GM12874 (cell line): ENCODE measurements around the gene SLC44A4.

Source experiments
- CTCF ChIP-seq: IDR thresholded peaks from 2 replicates; pipeline ENCODE4 v1.5.1; 2011; ENCODE audit warnings: low read depth, mild to moderate bottlenecking, control low read depth, low read length, moderate library complexity; ENCODE audit not compliant: insufficient read depth

The SLC44A4 gene

GRCh38 chr6:31865205-31866118 is 13.3 kb downstream of the SLC44A4 start:
- TF ChIP-seq CTCF, result no peak

DNA sequence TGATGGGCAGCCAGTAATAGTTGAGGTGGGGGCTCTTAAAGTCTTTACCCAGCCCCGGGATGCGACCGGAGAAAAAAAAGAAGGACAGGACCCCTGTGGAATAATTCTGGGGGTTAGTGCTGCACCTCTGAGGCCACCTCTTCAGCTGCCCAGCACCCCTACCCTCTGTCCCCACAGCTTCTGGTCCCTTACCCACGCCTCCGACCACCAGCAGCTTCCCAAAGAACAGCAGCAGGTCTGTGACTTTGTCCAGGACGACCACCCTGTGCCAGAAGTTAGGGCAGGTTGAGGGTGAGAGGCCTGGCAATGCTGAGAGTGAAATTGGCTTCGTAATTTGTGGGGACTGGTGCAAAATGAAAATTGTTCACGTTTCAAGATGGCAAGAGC is 14.0 kb downstream of the SLC44A4 start:
- no peak for TF ChIP-seq CTCF

GRCh38 chr6:31862344-31863235 is 16.2 kb downstream of the SLC44A4 start, which contains the start of gene NEU1:
Gene NEU1 (minus strand): TSS chr6:31862821. CDS start chr6:31862776, 45 bp downstream.
- no peak for TF ChIP-seq CTCF

- no peak for TF ChIP-seq CTCF
Observed at GRCh38 chr6:31861919-31862343, 16.9 kb downstream of the SLC44A4 start.

DNA sequence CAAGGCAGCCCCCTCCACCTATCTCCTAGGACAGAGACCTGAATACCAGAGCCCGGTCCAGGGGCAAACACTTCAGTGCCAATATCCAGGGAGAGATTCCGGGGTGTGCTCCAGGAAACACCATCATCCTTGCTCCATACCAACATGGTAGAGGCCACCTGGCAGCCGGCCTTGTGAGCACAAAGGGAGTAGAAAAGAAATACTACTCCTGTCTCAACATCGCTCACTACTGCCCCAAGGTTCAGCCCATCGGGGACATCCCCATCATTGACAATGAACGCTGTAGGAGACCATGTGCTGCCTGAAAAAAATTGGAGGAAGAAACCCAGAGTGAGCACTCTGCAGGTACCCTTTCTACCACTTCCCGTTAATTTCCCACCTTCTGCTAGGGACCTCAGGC is 17.6 kb downstream of the SLC44A4 start:
- TF ChIP-seq CTCF, result no peak

DNA sequence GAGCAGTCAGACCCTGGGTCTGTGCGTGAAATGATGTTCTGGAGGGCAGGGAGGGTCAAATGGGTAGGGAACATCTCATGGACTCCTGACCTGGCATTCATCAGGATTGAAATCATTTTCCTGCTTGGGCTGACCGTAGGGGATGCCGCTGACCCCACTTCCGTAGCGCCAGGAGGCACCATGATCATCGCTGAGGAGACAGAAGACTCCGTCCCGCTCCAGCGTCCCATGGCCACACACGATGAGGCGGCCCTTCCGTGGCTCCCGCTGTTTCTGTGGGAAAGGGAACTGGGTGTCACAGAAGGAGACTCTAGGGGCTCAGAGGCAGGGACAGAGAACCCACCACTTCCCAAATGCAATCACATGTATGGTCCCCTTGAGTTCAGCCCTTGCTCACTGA is 18.4 kb downstream of the SLC44A4 start:
- no peak for TF ChIP-seq CTCF

GRCh38 chr6:31859923-31860322 is 18.9 kb downstream of the SLC44A4 start:
- TF ChIP-seq CTCF, result no peak
